HepG2 (cell line): ENCODE data around the gene CEP89. TPM values are rescaled to one million over a fixed set of nuclear protein-coding genes. Genes with fewer than 3 reads are reported as not detected.

Source experiments
- ATAC-seq: fragments of 200-7000 bp; cut with Tn5 transposase; 3 replicates; pipeline ENCODE4 v1.9.1; 2020; ENCODE audit warnings: mild to moderate bottlenecking, moderate library complexity
- BruUV-seq: library from RNA; stranded (reverse); fragments of 400-500 nt; replicated peaks from 2 replicates; lab custom pipeline; 2021; lab: Mats Ljungman, UMichigan
- CTCF ChIA-PET: fragments of 300-600 bp; formaldehyde crosslinking; extraction: SDS; loops from one replicate; lab custom pipeline; 2021; ENCODE audit warnings: low total read pairs, inconsistent platforms, low intra/inter-chr PET ratio; lab: Yijun Ruan, JAX
- POLR2A ChIA-PET: fragments of 350-600 bp; sonication (Branson Sonifier 250); formaldehyde crosslinking; loops from one replicate; lab custom pipeline; 2020; ENCODE audit warnings: antibody characterized with exemption, inconsistent platforms; lab: Yijun Ruan, JAX
- DNase-seq: peaks from one replicate; pipeline ENCODE4 v3.0.0-alpha.2; 2015; ENCODE audit warnings: low spot score
- FAIRE-seq: peaks from 3 replicates; lab custom pipeline; 2011; peaks lifted over from hg19 to GRCh38; lab: Jason Lieb, UNC
- H2AFZ ChIP-seq: one replicate; pipeline ENCODE4 v1.6.1; 2011; ENCODE audit warnings: low read length, inconsistent platforms
- H3K27ac ChIP-seq: fragments of 300-600 bp; 3 replicates; pipeline ENCODE4 v1.8.0; 2011; ENCODE audit warnings: mixed run types, mild to moderate bottlenecking, mixed read lengths, low read length, inconsistent platforms; ENCODE audit not compliant: insufficient read depth; ENCODE audit errors: extremely low read length
- H3K27me3 ChIP-seq, 2 experiments: fragments of 200-600 bp in 1 of 2; 2 replicates in 1 of 2; 3 replicates in 1 of 2; pipeline versions ENCODE4 v1.6.0 to v1.8.0; 2011; ENCODE audit warnings: low read length in 2 of 2, mild to moderate bottlenecking in 2 of 2, moderate library complexity in 2 of 2, inconsistent platforms in 1 of 2; ENCODE audit not compliant: insufficient read depth in 2 of 2, control insufficient read depth in 1 of 2
- H3K36me3 ChIP-seq, 2 experiments: fragments of 200-600 bp in 1 of 2; replicated peaks in 1 of 2; 2 replicates in 1 of 2; 3 replicates in 1 of 2; pipeline versions ENCODE4 v1.5.1 to v1.8.0; 2011; ENCODE audit warnings: low read length in 2 of 2, inconsistent platforms in 1 of 2; ENCODE audit not compliant: insufficient read depth in 2 of 2, control insufficient read depth in 1 of 2
- H3K4me1 ChIP-seq: 2 replicates; pipeline ENCODE4 v1.5.1; 2012; ENCODE audit warnings: low read length, inconsistent platforms; ENCODE audit not compliant: insufficient read depth
- H3K4me2 ChIP-seq: 2 replicates; pipeline ENCODE4 v1.6.0; 2011; ENCODE audit warnings: low read depth, low read length, inconsistent platforms
- H3K4me3 ChIP-seq, 3 experiments: fragments of 200-600 bp in 1 of 3; sonication (generic), shearing (Covaris generic) in 1 of 3; replicated peaks in 1 of 3; 2 replicates each; pipeline ENCODE4 v1.5.1; 2011 to 2016; ENCODE audit warnings: low read length in 3 of 3, inconsistent platforms in 2 of 3, low read depth in 2 of 3, mild to moderate bottlenecking in 2 of 3, control low read depth in 1 of 3, mixed read lengths in 1 of 3; ENCODE audit not compliant: insufficient read depth in 1 of 3
- H3K79me2 ChIP-seq: one replicate; pipeline ENCODE4 v1.6.1; 2011; ENCODE audit warnings: low read length, inconsistent platforms; ENCODE audit not compliant: insufficient read depth
- H3K9ac ChIP-seq: 2 replicates; pipeline ENCODE4 v1.6.0; 2011; ENCODE audit warnings: mild to moderate bottlenecking, low read depth, low read length, inconsistent platforms; ENCODE audit not compliant: insufficient read depth
- H3K9me3 ChIP-seq: 2 replicates; pipeline ENCODE4 v1.5.1; 2012; ENCODE audit warnings: mild to moderate bottlenecking, low read length
- H4K20me1 ChIP-seq: 2 replicates; pipeline ENCODE4 v1.6.0; 2011; ENCODE audit warnings: inconsistent platforms, mild to moderate bottlenecking, low read length, moderate library complexity; ENCODE audit not compliant: insufficient read depth
- SMARCC2 ChIP-seq: fragments of 450-650 bp; IDR thresholded peaks from 2 replicates; pipeline ENCODE4 v1.6.1; 2017; ENCODE audit warnings: antibody characterized with exemption, mild to moderate bottlenecking
- WGBS: methylation state at CpG from one replicate; pipeline ENCODE4 v1.1.6; 2017; ENCODE audit warnings: low lambda C conversion rate; 5-methylcytosine and 5-hydroxymethylcytosine counted together
- in situ Hi-C: cut with HindIII; loops from 2 replicates; pipeline ENCODE4 v1.10.0; 2017; ENCODE audit warnings: low pct_unique_long_range_greater_than_20kb; ENCODE audit not compliant: extremely low pct_ligation_motif_present
- intact Hi-C: fragments of 100-400 bp; cut with micrococcal nuclease; formaldehyde crosslinking; loops from one replicate; pipeline ENCODE4 v1.10.0; 2022; ENCODE audit not compliant: unreplicated experiment
- polyA plus RNA-seq, 8 experiments: library from polyadenylated mRNA; depleted of rRNA in 3 of 8; stranded (reverse) in 7 of 8; unstranded in 1 of 8; fragments of >200 nt; fragmentation: Illumina TruSeq in 4 of 8; extraction: Trizol in 4 of 8; gene quantifications; 2 replicates each; pipeline versions ENCODE4 v1.2.1 to v1.2.3, GENCODE V29; 2011 to 2016; ENCODE audit warnings: low read depth in 4 of 8, missing spikeins in 1 of 8, mixed read lengths in 1 of 8; ENCODE audit not compliant: insufficient read depth in 1 of 8
- total RNA-seq, 5 experiments: library from RNA; depleted of rRNA; stranded (reverse); fragments of >200 nt; fragmentation: Illumina TruSeq; extraction: Trizol; gene quantifications; 2 replicates each; pipeline ENCODE4 v1.2.3, GENCODE V29; 2016; ENCODE audit warnings: low read depth in 1 of 5
- TF ChIP-seq, protein P1 (sequence below): sonication (generic); formaldehyde crosslinking; IDR thresholded peaks from 2 replicates; pipeline ENCODE4 v1.5.0; 2020; ENCODE audit warnings: mild to moderate bottlenecking, missing genetic modification reagents, borderline replicate concordance

Gene CEP89
- total and polyA plus RNA-seq, 2 of the 13 experiments (the other 11 are each of a cell fraction or from before 2014, with no cell fraction given), result 7.2 to 10.9 TPM

DNA sequence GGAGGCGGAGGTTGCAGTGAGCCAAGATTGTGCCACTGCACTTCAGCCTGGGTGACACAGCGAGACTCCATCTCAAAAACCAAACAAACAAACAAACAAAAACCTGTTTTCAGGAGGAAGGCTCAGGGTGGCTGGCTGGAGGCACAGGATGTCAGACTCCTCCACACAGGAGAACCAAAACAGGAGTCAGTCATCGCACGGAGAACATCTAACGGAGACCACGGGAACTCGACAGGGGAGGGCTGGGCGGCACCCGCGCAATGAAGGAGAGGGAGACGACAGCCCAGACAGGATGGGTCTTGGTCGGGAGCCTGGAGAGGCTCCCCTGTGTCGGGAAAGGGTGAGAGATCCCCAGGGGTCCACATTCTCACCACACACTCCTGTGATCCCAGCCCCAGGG is 81.4 kb downstream of the CEP89 start:
- in situ Hi-C loops, result no loop called here
- intact Hi-C loops, result no loop called here
- 96% methylated on average over 13 of the region's 13 CpGs for WGBS
- Histone ChIP-seq H3K36me3 (no peaks in the 10 kb centered on the region; a peak in 2 of 5 replicates), H3K4me2 (no peak overlapping the region), H3K9me3 (peaks cover 14% of the 10 kb centered on the region), H3K27ac (no peak overlapping the region), H3K4me1 (no peaks in the 10 kb centered on the region), H3K4me3 (no peak overlapping the region), H3K9ac (no peak overlapping the region), H3K27me3 (no peaks in the 10 kb centered on the region), H4K20me1 (no peaks in the 10 kb centered on the region), H3K79me2 (no peaks in the 10 kb centered on the region)
- no peak for DNase-seq
- BruUV-seq, result no TSS peak
- CTCF ChIA-PET, result no interaction called here
- POLR2A ChIA-PET, result no interaction called here
- no peak for ATAC-seq
- FAIRE-seq, result no peak
- TF ChIP-seq, protein P1, sequence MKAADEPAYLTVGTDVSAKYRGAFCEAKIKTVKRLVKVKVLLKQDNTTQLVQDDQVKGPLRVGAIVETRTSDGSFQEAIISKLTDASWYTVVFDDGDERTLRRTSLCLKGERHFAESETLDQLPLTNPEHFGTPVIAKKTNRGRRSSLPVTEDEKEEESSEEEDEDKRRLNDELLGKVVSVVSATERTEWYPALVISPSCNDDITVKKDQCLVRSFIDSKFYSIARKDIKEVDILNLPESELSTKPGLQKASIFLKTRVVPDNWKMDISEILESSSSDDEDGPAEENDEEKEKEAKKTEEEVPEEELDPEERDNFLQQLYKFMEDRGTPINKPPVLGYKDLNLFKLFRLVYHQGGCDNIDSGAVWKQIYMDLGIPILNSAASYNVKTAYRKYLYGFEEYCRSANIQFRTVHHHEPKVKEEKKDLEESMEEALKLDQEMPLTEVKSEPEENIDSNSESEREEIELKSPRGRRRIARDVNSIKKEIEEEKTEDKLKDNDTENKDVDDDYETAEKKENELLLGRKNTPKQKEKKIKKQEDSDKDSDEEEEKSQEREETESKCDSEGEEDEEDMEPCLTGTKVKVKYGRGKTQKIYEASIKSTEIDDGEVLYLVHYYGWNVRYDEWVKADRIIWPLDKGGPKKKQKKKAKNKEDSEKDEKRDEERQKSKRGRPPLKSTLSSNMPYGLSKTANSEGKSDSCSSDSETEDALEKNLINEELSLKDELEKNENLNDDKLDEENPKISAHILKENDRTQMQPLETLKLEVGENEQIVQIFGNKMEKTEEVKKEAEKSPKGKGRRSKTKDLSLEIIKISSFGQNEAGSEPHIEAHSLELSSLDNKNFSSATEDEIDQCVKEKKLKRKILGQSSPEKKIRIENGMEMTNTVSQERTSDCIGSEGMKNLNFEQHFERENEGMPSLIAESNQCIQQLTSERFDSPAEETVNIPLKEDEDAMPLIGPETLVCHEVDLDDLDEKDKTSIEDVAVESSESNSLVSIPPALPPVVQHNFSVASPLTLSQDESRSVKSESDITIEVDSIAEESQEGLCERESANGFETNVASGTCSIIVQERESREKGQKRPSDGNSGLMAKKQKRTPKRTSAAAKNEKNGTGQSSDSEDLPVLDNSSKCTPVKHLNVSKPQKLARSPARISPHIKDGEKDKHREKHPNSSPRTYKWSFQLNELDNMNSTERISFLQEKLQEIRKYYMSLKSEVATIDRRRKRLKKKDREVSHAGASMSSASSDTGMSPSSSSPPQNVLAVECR (CRISPR knock-in tag), result no peak
- TF ChIP-seq, all 625 proteins: peak for 0
- no peak overlapping the region for H2AFZ ChIP-seq

DNA sequence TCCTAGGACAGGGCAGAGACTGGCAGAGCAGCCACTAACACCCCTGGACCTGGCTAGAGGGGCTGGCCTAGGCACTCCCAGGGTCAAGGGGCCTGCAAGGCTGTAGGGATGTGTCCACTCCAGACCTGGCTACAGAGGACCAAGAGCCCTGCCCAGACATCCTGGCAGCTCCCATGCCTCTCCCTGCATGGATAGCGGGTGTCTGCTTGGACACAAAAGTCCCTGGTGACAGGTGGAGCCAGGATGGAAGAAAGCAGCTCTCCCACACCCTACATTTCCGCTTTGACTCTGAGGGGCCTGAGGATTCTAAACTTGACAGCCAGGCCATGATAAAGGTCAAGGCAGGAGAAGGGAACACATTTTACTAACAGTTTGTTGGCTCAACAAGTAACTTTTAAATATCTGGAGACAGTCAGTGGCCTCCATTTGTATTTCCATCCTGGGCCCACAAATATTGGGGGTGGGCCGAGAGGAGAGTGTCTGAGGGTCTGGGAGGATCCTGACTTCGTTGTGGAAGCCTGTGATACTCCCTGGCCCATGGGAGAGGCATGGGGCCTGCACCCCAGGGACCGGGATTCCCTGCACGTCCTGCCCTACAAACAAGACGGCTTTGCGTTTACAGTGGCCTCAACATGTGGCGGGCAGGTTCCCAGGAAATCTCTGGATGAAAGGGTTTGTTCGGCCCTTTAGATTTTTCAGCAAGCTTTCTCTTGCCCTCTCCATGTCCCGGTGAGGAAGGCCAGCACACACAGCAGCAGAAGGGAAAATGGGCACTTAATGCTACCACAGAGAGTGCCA is 82.4 kb downstream of the CEP89 start:
- Histone ChIP-seq H3K27me3 (no peaks in the 10 kb centered on the region), H3K4me2 (no peak overlapping the region), H3K36me3 (no peaks in the 10 kb centered on the region; a peak in 2 of 5 replicates), H3K9me3 (peaks cover 14% of the 10 kb centered on the region), H3K27ac (no peak overlapping the region), H3K79me2 (no peaks in the 10 kb centered on the region), H3K4me3 (no peak overlapping the region), H4K20me1 (no peaks in the 10 kb centered on the region), H3K4me1 (no peaks in the 10 kb centered on the region), H3K9ac (no peak overlapping the region), H2AFZ (no peak overlapping the region)
- in situ Hi-C loops, result no loop called here
- BruUV-seq, result no TSS peak
- ATAC-seq (no peak), DNase-seq (no peak), FAIRE-seq (no peak)
- intact Hi-C loops, result no loop called here
- 92% methylated on average over 11 of the region's 11 CpGs for WGBS
- CTCF ChIA-PET, result no interaction called here
- TF ChIP-seq SMARCC2, result no peak
- POLR2A ChIA-PET, result no interaction called here
